GM12878 (cell line): ENCODE measurements around the gene KAZN. TPM values are rescaled to one million over a fixed set of nuclear protein-coding genes. Genes with fewer than 3 reads are reported as not detected.

Experiments
- ATF7 ChIP-seq: fragments of 450-650 bp; IDR thresholded peaks from 2 replicates; pipeline ENCODE4 v1.6.1; 2016; ENCODE audit warnings: low read depth, mild to moderate bottlenecking
- BRCA1 ChIP-seq: IDR thresholded peaks from 2 replicates; pipeline ENCODE4 v1.6.1; 2011; ENCODE audit warnings: low read depth, low read length, improper control_type of control experiment
- CBFB ChIP-seq: IDR thresholded peaks from 2 replicates; pipeline ENCODE4 v1.6.1; 2016; ENCODE audit warnings: antibody characterized with exemption, low read depth
- EED ChIP-seq: sonication (generic); IDR thresholded peaks from 2 replicates; pipeline ENCODE4 v1.6.1; 2016; ENCODE audit warnings: antibody characterized with exemption, low read depth
- EGR1 ChIP-seq, 2 experiments: IDR thresholded peaks; 1 replicate in 1 of 2; 2 replicates in 1 of 2; pipeline ENCODE4 v1.6.1; 2011 to 2012; ENCODE audit warnings: low read depth in 2 of 2, low read length in 2 of 2, borderline replicate concordance in 1 of 2, mild to moderate bottlenecking in 1 of 2, moderate library complexity in 1 of 2
- IKZF1 ChIP-seq: fragments of 450-650 bp; conservative IDR thresholded peaks from 2 replicates; pipeline ENCODE4 v1.6.1; 2017; ENCODE audit warnings: antibody characterized with exemption, mild to moderate bottlenecking
- NBN ChIP-seq: fragments of 450-650 bp; IDR thresholded peaks from 2 replicates; pipeline ENCODE4 v1.6.1; 2016
- RCOR1 ChIP-seq: conservative IDR thresholded peaks from 2 replicates; pipeline ENCODE4 v1.6.1; 2012; ENCODE audit warnings: low read depth, low read length, improper control_type of control experiment
- SRF ChIP-seq, 2 experiments: IDR thresholded peaks; 2 replicates each; pipeline ENCODE4 v1.6.1; 2011; ENCODE audit warnings: low read depth in 2 of 2, low read length in 2 of 2, mild to moderate bottlenecking in 1 of 2, moderate library complexity in 1 of 2
- TBL1XR1 ChIP-seq: IDR thresholded peaks from 2 replicates; pipeline ENCODE4 v1.6.1; 2012; ENCODE audit warnings: low read depth, low read length, improper control_type of control experiment
- TCF12 ChIP-seq: IDR thresholded peaks from 2 replicates; pipeline ENCODE4 v1.6.1; 2011; ENCODE audit warnings: low read depth, mild to moderate bottlenecking, low read length
- ZBED1 ChIP-seq: IDR thresholded peaks from 2 replicates; pipeline ENCODE4 v1.6.1; 2016; ENCODE audit warnings: borderline replicate concordance
- ZBTB4 ChIP-seq: fragments of 450-650 bp; formaldehyde crosslinking; IDR thresholded peaks from 2 replicates; pipeline ENCODE4 v1.4.0; 2022; ENCODE audit warnings: mild to moderate bottlenecking, moderate library complexity
- ZNF274 ChIP-seq: IDR thresholded peaks from one replicate; pipeline ENCODE4 v1.8.0; 2011; ENCODE audit not compliant: insufficient read length, insufficient read depth
- polyA plus RNA-seq, 11 experiments: library from polyadenylated mRNA; depleted of rRNA in 4 of 11; unstranded in 6 of 11; stranded (reverse) in 5 of 11; fragments of >200 nt; fragmentation: Nextera tagmentation in 4 of 11; fragmentation: Illumina TruSeq in 1 of 11; extraction: Ambion mirVana in 4 of 11; extraction: Trizol in 1 of 11; gene quantifications; 1 replicate in 1 of 11; 2 replicates in 10 of 11; pipeline versions ENCODE4 v1.2.1 to v1.2.3, GENCODE V29; 2011 to 2016; ENCODE audit warnings: inconsistent platforms in 2 of 11, missing spikeins in 2 of 11, low read depth in 1 of 11
- total RNA-seq, 4 experiments: library from RNA; depleted of rRNA in 3 of 4; stranded (reverse); fragments of >200 nt in 3 of 4; fragmentation: Illumina TruSeq in 1 of 4; extraction: Trizol in 1 of 4; gene quantifications; 2 replicates each; pipeline versions ENCODE4 v1.2.1 to v1.2.3, GENCODE V29; 2013 to 2021
- TF ChIP-seq, protein P1 (sequence below): fragments of 450-650 bp; formaldehyde crosslinking; IDR thresholded peaks from 2 replicates; pipeline ENCODE4 v1.4.0; 2020; ENCODE audit warnings: mild to moderate bottlenecking, moderate library complexity
- TF ChIP-seq, protein P2 (sequence below): IDR thresholded peaks from 2 replicates; pipeline ENCODE4 v1.6.1; 2011; ENCODE audit warnings: borderline replicate concordance, low read depth, mild to moderate bottlenecking, moderate library complexity, low read length; ENCODE audit not compliant: insufficient read depth, poor library complexity, severe bottlenecking
- TF ChIP-seq, protein P3 (sequence below): IDR thresholded peaks from 2 replicates; pipeline ENCODE4 v1.6.1; 2011; ENCODE audit warnings: low read depth, mild to moderate bottlenecking, low read length, moderate library complexity, borderline replicate concordance; ENCODE audit errors: extremely low read depth
- TF ChIP-seq, protein P4 (sequence below): IDR thresholded peaks from 2 replicates; pipeline ENCODE4 v1.6.1; 2012; ENCODE audit warnings: low read depth, low read length, improper control_type of control experiment

The KAZN gene
- total and polyA plus RNA-seq, 10 of the 15 experiments (the other 5 are each of a cell fraction or from before 2014, with no cell fraction given) = 0.72 to 4.0 (median 1.2) TPM

DNA sequence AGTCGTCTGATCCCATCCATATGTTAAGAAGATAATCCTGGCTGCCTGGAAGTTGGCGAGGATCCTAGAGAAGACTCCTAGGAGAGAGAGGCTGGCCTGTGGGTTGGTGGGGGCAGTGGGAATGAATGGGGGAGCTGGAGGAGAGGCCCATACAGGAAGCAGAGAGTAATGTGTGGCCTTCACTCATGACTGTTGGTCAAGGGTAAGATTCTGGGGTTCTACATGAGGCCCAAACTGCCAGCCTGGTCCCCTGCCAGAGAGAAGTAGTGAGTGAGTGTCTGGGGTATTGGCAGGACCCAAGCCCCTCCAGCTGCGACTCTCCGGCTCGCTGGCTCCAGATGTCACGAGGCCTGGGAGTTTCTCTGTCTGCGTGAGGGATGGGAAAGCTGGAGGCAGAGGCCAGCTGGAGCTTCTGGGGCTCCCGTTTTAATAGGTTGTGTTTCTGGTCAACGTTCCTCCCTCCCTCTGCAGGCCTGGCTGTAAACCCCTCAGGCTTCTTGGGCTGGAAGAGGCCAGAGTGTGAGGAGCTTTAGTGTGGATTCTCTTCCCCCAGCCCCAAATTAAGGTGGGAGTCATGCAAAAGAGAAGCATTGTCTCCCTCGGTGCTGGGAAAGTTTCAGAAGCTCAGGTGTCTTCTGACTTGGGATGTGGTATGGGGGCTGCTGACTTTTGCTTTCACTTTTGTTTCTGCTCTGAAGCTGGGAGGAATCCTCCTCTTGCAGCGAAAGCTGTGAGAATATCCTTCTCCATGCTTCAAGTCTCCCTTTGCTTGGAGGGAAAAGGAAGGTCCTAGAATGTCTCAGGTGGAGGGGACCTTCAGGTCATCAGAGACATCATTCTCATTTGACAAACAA, 557.6 kb downstream of the KAZN start (continued):
- TF ChIP-seq, protein P1, sequence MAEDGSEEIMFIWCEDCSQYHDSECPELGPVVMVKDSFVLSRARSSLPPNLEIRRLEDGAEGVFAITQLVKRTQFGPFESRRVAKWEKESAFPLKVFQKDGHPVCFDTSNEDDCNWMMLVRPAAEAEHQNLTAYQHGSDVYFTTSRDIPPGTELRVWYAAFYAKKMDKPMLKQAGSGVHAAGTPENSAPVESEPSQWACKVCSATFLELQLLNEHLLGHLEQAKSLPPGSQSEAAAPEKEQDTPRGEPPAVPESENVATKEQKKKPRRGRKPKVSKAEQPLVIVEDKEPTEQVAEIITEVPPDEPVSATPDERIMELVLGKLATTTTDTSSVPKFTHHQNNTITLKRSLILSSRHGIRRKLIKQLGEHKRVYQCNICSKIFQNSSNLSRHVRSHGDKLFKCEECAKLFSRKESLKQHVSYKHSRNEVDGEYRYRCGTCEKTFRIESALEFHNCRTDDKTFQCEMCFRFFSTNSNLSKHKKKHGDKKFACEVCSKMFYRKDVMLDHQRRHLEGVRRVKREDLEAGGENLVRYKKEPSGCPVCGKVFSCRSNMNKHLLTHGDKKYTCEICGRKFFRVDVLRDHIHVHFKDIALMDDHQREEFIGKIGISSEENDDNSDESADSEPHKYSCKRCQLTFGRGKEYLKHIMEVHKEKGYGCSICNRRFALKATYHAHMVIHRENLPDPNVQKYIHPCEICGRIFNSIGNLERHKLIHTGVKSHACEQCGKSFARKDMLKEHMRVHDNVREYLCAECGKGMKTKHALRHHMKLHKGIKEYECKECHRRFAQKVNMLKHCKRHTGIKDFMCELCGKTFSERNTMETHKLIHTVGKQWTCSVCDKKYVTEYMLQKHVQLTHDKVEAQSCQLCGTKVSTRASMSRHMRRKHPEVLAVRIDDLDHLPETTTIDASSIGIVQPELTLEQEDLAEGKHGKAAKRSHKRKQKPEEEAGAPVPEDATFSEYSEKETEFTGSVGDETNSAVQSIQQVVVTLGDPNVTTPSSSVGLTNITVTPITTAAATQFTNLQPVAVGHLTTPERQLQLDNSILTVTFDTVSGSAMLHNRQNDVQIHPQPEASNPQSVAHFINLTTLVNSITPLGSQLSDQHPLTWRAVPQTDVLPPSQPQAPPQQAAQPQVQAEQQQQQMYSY (CRISPR knock-in tag) = no peak
- no peak for TF ChIP-seq ZNF274
- TF ChIP-seq ZBTB4 (CRISPR knock-in tag) = no peak
- no peak for TF ChIP-seq EGR1 (IDR thresholded peaks at IDR 0.05; ENCODE audit: borderline replicate concordance in 1 of 2, low read depth in 2 of 2, low read length in 2 of 2)
- no peak for TF ChIP-seq CBFB
- TF ChIP-seq, protein P2, sequence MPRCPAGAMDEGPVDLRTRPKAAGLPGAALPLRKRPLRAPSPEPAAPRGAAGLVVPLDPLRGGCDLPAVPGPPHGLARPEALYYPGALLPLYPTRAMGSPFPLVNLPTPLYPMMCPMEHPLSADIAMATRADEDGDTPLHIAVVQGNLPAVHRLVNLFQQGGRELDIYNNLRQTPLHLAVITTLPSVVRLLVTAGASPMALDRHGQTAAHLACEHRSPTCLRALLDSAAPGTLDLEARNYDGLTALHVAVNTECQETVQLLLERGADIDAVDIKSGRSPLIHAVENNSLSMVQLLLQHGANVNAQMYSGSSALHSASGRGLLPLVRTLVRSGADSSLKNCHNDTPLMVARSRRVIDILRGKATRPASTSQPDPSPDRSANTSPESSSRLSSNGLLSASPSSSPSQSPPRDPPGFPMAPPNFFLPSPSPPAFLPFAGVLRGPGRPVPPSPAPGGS = no peak
- TF ChIP-seq TBL1XR1 = no peak
- no peak for TF ChIP-seq SRF (IDR thresholded peaks at IDR 0.05; ENCODE audit: low read depth in 2 of 2, low read length in 2 of 2)
- peak; percentile 42; the same call in 1 of the 2 replicates for TF ChIP-seq TCF12
- no peak for TF ChIP-seq RCOR1
- TF ChIP-seq, protein P3, sequence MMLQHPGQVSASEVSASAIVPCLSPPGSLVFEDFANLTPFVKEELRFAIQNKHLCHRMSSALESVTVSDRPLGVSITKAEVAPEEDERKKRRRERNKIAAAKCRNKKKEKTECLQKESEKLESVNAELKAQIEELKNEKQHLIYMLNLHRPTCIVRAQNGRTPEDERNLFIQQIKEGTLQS = no peak
- TF ChIP-seq IKZF1 = peak; percentile 71
- TF ChIP-seq, protein P4, sequence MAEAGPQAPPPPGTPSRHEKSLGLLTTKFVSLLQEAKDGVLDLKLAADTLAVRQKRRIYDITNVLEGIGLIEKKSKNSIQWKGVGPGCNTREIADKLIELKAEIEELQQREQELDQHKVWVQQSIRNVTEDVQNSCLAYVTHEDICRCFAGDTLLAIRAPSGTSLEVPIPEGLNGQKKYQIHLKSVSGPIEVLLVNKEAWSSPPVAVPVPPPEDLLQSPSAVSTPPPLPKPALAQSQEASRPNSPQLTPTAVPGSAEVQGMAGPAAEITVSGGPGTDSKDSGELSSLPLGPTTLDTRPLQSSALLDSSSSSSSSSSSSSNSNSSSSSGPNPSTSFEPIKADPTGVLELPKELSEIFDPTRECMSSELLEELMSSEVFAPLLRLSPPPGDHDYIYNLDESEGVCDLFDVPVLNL = no peak
- 0 out of 2 replicates have a peak, but pooled peaks have one; percentile 27 for TF ChIP-seq NBN
- peak; percentile 76 for TF ChIP-seq EED
- no peak; the same call in none of the 2 replicates for TF ChIP-seq ATF7
- TF ChIP-seq BRCA1 = no peak
- TF ChIP-seq ZBED1 = no peak
